B cell (primary cell): ENCODE results near the gene VPS13D.

Source experiments
- EZH2 ChIP-seq: IDR thresholded peaks from 2 replicates; pipeline ENCODE4 v1.6.1; 2012; ENCODE audit warnings: borderline replicate concordance, low read depth, mild to moderate bottlenecking, moderate library complexity, low read length; ENCODE audit not compliant: insufficient read depth, poor library complexity, severe bottlenecking
- TF ChIP-seq, protein P1 (sequence below): fragments of 200-600 bp; IDR thresholded peaks from one replicate; pipeline ENCODE4 v1.8.0; 2022; ENCODE audit warnings: antibody characterized with exemption, mild to moderate bottlenecking

DNA sequence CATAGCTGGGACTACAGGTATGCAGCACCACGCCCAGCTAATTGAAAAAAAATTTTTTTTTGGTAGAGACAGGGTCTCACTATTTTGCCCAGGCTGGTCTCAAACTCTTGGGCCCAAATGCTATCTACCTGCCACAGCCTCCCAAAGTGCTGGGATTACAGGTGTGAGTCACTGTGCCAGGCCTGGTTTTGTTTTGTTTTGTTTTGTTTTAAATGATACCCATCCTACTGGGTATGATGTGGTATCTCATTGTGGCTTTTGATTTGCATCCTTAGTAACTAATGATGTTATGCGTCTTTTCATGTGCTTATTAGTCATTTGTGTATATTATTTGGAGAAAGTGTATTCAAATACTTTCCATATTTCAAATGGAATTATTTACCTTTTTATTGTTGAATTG lies 142.3 kb downstream of the VPS13D start:
- TF ChIP-seq EZH2, result no peak
- TF ChIP-seq, protein P1, sequence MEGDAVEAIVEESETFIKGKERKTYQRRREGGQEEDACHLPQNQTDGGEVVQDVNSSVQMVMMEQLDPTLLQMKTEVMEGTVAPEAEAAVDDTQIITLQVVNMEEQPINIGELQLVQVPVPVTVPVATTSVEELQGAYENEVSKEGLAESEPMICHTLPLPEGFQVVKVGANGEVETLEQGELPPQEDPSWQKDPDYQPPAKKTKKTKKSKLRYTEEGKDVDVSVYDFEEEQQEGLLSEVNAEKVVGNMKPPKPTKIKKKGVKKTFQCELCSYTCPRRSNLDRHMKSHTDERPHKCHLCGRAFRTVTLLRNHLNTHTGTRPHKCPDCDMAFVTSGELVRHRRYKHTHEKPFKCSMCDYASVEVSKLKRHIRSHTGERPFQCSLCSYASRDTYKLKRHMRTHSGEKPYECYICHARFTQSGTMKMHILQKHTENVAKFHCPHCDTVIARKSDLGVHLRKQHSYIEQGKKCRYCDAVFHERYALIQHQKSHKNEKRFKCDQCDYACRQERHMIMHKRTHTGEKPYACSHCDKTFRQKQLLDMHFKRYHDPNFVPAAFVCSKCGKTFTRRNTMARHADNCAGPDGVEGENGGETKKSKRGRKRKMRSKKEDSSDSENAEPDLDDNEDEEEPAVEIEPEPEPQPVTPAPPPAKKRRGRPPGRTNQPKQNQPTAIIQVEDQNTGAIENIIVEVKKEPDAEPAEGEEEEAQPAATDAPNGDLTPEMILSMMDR, result no peak
